Measurements from ENCODE around the gene ABHD17A. TPM values are rescaled to one million over a fixed set of nuclear protein-coding genes. Genes with fewer than 3 reads are reported as not detected.
"Not testable (repeated sequence)": the region's sequence is repeated elsewhere in the genome, so short reads cannot be mapped to it uniquely, and the experiment has no call there.

Gene ABHD17A
- polyA plus RNA-seq, 3 donors, result 42.6 to 71.8 (median 58.8) TPM

GRCh38 chr19:1883784-1884183 lies 1.5 kb downstream of the ABHD17A start:
- DNase-seq, result no peak

GRCh38 chr19:1882786-1883692 lies 2.3 kb downstream of the ABHD17A start:
- no peak for DNase-seq

GRCh38 chr19:1882089-1882785 lies 3.1 kb downstream of the ABHD17A start:
- no peak for DNase-seq

GRCh38 chr19:1881393-1882088 lies 3.8 kb downstream of the ABHD17A start:
- not testable (repeated sequence) for DNase-seq

- no peak for DNase-seq
These were observed 4.5 kb downstream of the ABHD17A start for GRCh38 chr19:1880611-1881392.

GRCh38 chr19:1879982-1880381 lies 5.3 kb downstream of the ABHD17A start:
- not testable (repeated sequence) for DNase-seq

GRCh38 chr19:1878583-1878982 lies 6.7 kb downstream of the ABHD17A start:
- DNase-seq, result not testable (repeated sequence)

- DNase-seq, result not testable (repeated sequence)
These were observed 8.0 kb downstream of the ABHD17A start for GRCh38 chr19:1877280-1877660.

- not testable (repeated sequence) for DNase-seq
These were observed 8.6 kb downstream of the ABHD17A start for GRCh38 chr19:1876496-1877279.

GRCh38 chr19:1875646-1876495 lies 9.4 kb downstream of the ABHD17A start:
- DNase-seq, result peak; percentile 91

- DNase-seq, result not testable (repeated sequence)
These were observed 10.0 kb downstream of the ABHD17A start for GRCh38 chr19:1875265-1875645.

- DNase-seq, result no peak
These were observed 10.6 kb downstream of the ABHD17A start for GRCh38 chr19:1874554-1875185.

- DNase-seq, result no peak
These were observed 11.5 kb downstream of the ABHD17A start for GRCh38 chr19:1873524-1874473.

- DNase-seq, result no peak
These were observed 12.3 kb downstream of the ABHD17A start for GRCh38 chr19:1872807-1873523.

GRCh38 chr19:1871630-1872029 lies 13.7 kb downstream of the ABHD17A start:
- no peak for DNase-seq

- DNase-seq, result no peak
These were observed 14.1 kb downstream of the ABHD17A start for GRCh38 chr19:1871140-1871597.

GRCh38 chr19:1868971-1869370 lies 16.3 kb downstream of the ABHD17A start:
- no peak for DNase-seq

Measured in renal pelvis (tissue), 4 donors.